GM08714 (cell line): Measurements from ENCODE around the gene PCDHA12.
"Not testable (repeated sequence)": the region's sequence is repeated elsewhere in the genome, so short reads cannot be mapped to it uniquely, and the experiment has no call there.

Experiments used
- H3K4me3 ChIP-seq: fragments of 200-500 bp; sonication (Bioruptor generic); 2 replicates; pipeline ENCODE4 v1.5.1; 2014; ENCODE audit warnings: mild to moderate bottlenecking, low read length, inconsistent platforms
- ZNF274 ChIP-seq: IDR thresholded peaks from 2 replicates; pipeline ENCODE4 v1.6.1; 2012; ENCODE audit warnings: mild to moderate bottlenecking, low read depth, low read length

The PCDHA12 gene

DNA sequence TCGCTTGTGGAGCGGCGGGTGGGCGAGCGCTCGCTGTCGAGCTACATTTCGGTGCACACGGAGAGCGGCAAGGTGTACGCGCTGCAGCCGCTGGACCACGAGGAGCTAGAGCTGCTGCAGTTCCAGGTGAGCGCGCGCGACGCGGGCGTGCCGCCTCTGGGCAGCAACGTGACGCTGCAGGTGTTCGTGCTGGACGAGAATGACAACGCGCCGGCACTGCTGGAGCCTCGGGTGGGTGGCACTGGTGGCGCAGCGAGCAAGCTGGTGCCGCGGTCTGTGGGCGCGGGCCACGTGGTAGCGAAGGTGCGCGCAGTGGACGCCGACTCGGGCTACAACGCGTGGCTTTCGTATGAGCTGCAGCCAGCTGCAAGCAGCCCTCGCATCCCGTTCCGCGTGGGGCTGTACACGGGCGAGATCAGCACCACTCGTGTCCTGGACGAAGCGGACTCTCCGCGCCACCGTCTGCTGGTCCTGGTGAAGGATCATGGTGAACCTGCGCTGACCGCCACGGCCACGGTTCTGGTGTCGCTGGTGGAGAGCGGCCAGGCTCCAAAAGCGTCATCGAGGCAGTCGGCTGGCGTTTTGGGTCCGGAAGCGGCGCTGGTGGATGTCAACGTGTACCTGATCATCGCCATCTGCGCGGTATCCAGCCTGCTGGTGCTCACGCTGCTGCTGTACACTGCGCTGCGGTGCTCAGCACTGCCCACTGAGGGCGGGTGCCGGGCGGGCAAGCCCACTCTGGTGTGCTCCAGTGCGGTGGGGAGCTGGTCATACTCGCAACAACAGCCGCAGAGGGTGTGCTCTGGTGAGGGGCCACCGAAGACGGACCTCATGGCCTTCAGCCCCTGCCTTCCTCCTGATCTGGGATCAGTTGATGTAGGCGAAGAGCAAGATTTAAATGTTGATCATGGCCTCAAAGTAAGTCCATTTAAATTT is 32.0 kb upstream of the PCDHA12 start:
- H3K4me3 ChIP-seq, result no peak overlapping the region
- TF ChIP-seq ZNF274, result no peak

DNA sequence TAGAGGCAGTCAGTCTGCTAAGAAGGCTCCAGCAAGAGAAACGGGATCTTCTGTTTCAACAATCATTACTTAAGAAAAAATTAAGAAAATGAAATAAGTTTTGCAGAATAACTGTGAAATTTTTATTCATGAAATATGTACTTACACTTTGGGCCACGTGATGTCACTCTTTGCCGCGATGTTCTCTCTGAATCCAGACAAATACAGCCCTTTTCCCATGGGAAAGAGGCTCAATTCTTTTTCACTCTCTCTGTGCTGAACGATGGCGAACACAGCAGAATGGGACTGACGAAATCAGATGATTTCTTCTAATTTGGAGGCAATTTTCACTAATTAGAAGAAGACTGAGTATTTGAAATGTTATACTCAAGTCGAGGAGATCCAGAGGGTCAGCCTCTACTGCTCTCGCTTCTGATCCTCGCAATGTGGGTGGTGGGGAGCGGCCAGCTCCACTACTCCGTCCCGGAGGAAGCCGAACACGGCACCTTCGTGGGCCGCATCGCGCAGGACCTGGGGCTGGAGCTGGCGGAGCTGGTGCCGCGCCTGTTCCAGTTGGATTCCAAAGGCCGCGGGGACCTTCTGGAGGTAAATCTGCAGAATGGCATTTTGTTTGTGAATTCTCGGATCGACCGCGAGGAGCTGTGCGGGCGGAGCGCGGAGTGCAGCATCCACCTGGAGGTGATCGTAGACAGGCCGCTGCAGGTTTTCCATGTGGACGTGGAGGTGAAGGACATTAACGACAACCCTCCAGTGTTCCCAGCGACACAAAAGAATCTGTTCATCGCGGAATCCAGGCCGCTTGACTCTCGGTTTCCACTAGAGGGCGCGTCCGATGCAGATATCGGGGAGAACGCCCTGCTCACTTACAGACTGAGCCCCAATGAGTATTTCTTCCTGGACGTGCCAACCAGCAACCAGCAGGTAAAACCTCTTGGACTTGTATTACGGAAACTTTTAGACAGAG is 26.7 kb upstream of the PCDHA12 start, which contains the start of gene PCDHA9:
TSS of gene PCDHA9 (plus strand) at position 244 of the 964 bp plus-strand sequence. CDS start at position 358, 114 bp downstream.
- H3K4me3 ChIP-seq, result not testable (repeated sequence)

DNA sequence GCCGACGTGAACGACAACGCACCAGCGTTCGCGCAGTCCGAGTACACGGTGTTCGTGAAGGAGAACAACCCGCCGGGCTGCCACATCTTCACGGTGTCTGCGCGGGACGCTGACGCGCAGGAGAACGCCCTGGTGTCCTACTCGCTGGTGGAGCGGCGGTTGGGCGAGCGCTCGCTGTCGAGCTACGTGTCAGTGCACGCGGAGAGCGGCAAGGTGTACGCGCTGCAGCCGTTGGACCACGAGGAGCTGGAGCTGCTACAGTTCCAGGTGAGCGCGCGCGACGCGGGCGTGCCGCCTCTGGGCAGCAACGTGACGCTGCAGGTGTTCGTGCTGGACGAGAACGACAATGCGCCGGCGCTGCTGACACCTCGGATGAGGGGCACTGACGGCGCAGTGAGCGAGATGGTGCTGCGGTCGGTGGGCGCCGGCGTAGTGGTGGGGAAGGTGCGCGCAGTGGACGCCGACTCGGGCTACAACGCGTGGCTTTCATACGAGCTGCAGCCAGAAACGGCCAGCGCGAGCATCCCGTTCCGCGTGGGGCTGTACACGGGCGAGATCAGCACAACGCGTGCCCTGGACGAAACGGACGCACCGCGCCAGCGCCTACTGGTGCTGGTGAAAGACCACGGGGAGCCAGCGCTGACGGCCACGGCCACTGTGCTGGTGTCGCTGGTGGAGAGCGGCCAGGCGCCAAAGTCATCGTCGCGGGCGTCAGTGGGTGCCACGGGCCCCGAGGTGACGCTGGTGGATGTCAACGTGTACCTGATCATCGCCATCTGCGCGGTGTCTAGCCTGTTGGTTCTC is 25.1 kb upstream of the PCDHA12 start:
- not testable (repeated sequence) for H3K4me3 ChIP-seq

DNA sequence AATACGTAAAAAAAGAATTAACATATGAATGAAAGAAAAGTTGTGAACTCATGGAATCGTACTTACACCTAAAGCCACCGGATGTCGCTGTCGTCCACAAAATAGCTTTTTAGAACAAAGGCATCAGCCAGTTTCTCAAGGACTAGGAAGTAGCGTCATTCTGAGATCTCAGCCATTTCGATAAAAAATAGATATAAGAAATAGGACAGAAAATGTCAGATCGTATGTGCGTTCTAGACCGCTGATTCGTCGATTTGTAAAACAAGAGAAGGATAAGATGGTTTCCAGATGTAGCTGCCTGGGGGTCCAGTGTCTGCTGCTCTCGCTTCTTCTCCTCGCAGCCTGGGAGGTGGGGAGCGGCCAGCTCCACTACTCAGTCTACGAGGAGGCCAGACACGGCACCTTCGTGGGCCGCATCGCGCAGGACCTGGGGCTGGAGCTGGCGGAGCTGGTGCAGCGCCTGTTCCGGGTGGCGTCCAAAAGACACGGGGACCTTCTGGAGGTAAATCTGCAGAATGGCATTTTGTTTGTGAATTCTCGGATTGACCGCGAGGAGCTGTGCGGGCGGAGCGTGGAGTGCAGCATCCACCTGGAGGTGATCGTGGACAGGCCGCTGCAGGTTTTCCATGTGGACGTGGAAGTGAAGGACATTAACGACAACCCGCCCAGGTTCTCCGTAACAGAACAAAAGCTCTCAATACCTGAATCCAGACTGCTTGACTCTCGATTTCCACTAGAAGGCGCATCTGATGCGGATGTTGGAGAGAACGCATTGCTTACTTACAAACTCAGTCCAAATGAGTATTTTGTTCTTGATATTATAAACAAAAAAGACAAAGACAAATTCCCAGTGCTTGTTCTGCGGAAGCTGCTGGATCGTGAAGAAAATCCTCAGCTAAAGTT is 19.1 kb upstream of the PCDHA12 start, which contains the start of gene PCDHA10:
TSS of gene PCDHA10 (plus strand) at position 126 of the 903 bp plus-strand sequence. CDS start at position 278, 152 bp downstream.
- no peak within 1 kb of the TSS for H3K4me3 ChIP-seq
- no peak for TF ChIP-seq ZNF274

DNA sequence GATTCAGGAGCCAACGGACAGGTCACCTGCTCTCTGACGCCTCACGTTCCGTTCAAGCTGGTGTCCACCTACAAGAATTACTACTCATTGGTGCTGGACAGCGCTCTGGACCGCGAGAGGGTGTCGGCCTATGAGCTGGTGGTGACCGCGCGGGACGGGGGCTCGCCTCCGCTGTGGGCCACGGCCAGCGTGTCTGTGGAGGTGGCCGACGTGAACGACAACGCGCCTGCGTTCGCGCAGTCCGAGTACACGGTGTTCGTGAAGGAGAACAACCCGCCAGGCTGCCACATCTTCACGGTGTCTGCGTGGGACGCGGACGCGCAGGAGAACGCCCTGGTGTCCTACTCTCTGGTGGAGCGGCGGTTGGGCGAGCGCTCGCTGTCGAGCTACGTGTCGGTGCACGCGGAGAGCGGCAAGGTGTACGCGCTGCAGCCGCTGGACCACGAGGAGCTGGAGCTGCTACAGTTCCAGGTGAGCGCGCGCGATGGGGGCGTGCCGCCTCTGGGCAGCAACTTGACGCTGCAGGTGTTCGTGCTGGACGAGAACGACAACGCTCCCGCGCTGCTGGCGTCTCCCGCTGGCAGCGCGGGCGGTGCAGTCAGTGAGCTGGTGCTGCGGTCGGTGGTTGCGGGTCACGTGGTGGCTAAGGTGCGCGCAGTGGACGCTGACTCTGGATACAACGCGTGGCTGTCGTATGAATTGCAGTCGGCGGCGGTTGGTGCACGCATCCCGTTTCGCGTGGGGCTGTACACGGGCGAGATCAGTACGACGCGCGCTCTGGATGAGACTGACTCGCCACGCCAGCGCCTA is 17.7 kb upstream of the PCDHA12 start:
- no peak for TF ChIP-seq ZNF274

DNA sequence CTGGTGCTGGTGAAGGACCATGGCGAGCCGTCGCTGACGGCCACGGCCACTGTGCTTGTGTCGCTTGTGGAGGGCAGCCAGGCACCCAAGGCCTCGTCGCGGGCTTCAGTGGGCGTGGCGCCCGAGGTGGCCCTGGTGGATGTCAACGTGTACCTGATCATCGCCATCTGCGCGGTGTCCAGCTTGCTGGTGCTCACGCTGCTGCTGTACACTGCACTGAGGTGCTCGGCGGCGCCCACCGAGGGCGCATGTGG is 17.2 kb upstream of the PCDHA12 start:
- no peak for TF ChIP-seq ZNF274
- H3K4me3 ChIP-seq, result no peak overlapping the region

More for the DNA sequence above, 17.7 kb upstream of the PCDHA12 start:
- H3K4me3 ChIP-seq, result no peak overlapping the region

DNA sequence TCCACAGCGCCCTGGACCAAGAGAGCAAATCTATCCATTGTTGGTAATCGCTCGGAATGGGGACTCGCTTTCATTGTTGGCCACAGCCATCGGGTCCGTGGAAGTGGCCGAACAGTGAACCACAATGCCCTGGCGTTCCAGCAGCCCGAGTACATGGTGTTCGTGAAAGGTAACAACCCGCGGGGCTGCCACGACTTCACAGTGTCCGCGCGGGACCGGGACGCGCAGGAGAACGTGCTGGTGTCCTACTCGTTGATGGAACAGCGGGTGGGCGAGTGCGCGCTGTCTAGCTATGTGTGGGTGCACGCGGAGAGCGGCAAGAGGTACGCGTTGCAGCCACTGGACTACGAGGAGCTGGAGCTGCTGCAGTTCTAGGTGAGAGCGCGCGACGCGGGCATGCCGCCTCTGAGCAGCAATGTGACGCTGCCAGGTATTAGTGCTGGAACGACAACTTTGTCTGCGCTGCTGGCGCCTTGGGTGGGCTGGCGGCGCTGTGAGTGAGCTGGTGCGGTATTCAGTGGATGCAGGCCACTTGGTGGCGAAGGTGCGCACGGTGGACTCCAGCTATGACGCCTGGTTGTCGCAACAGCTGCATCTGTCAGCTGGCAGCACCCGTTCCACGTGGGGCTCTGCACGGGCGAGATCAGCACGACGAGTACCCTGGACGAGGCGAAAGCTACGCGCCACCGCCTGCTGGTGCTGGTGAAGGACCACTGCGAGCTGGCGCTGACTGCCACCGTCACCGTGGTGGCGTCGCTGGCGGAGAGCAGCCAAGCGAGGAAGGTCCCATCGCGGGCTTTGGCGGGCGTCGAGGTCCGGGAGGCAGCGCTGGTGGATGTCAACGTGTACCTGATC is 12.4 kb upstream of the PCDHA12 start:
- no peak overlapping the region for H3K4me3 ChIP-seq
- TF ChIP-seq ZNF274, result no peak

DNA sequence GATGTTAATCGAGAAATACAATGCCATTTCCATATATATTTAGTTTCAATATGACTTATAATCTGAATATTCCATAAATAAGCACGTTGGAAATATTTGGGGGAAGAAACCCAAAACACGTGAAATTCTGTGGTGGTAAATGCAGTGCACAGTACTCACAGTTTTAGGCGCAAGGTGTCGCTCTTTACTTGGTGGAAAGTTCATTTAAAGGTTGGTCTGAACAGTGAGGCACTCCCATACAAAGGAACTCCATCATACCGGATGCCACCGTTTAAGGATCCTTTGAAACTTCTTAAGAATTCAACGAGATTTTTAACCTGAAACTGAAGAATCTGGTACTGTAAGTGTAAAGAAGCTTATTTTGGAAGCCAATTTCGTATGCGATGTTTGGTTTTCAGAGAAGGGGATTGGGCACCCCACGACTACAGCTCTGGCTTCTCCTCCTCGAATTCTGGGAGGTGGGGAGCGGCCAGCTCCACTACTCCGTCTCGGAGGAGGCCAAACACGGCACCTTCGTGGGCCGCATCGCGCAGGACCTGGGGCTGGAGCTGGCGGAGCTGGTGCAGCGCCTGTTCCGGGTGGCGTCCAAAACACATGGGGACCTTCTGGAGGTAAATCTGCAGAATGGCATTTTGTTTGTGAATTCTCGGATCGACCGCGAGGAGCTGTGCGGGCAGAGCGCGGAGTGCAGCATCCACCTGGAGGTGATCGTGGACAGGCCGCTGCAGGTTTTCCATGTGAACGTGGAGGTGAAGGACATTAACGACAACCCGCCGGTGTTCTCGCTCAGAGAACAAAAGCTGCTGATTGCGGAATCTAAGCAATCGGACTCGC is 6.2 kb upstream of the PCDHA12 start, which contains the start of gene PCDHA11:
TSS of gene PCDHA11 (plus strand) at position 237 of the 834 bp plus-strand sequence. CDS start at position 384, 147 bp downstream.
- no peak for TF ChIP-seq ZNF274

DNA sequence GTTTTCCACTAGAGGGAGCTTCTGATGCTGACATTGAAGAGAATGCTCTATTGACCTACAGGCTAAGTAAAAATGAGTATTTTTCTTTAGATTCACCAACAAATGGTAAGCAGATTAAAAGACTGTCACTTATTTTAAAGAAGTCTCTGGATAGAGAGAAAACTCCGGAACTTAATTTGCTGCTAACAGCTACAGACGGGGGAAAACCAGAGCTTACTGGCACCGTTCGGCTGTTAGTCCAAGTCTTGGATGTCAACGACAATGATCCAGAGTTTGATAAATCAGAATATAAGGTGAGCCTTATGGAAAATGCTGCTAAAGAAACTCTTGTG is 5.6 kb upstream of the PCDHA12 start:
- TF ChIP-seq ZNF274, result no peak
- H3K4me3 ChIP-seq, result no peak overlapping the region

More for the DNA sequence above, 6.2 kb upstream of the PCDHA12 start, which contains the start of gene PCDHA11:
- no peak within 1 kb of the TSS for H3K4me3 ChIP-seq

DNA sequence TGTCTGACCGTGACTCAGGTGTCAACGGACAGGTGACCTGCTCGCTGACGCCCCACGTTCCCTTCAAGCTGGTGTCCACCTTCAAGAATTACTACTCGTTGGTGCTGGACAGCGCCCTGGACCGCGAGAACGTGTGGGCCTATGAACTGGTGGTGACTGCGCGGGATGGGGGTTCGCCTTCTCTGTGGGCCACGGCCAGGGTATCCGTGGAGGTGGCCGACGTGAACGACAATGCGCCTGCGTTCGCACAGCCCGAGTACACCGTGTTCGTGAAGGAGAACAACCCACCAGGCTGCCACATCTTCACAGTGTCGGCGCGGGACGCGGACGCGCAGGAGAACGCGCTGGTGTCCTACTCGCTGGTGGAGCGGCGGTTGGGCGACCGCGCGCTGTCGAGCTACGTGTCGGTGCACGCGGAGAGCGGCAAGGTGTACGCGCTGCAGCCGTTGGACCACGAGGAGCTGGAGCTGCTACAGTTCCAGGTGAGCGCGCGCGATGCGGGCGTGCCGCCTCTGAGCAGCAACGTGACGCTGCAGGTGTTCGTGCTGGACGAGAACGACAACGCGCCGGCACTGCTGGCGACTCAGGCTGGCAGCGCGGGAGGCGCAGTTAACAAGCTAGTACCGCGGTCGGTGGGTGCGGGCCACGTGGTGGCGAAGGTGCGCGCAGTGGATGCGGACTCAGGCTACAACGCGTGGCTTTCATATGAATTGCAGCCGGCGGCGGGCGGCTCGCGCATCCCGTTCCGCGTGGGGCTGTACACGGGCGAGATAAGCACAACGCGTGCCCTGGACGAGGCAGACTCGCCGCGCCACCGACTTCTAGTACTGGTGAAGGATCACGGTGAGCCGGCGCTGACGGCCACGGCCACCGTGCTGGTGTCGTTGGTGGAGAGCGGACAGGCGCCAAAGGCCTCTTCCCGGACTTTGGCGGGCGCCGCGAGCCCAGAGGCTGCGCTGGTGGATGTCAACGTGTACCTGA is 4.6 kb upstream of the PCDHA12 start:
- H3K4me3 ChIP-seq, result no peak overlapping the region
- no peak for TF ChIP-seq ZNF274

DNA sequence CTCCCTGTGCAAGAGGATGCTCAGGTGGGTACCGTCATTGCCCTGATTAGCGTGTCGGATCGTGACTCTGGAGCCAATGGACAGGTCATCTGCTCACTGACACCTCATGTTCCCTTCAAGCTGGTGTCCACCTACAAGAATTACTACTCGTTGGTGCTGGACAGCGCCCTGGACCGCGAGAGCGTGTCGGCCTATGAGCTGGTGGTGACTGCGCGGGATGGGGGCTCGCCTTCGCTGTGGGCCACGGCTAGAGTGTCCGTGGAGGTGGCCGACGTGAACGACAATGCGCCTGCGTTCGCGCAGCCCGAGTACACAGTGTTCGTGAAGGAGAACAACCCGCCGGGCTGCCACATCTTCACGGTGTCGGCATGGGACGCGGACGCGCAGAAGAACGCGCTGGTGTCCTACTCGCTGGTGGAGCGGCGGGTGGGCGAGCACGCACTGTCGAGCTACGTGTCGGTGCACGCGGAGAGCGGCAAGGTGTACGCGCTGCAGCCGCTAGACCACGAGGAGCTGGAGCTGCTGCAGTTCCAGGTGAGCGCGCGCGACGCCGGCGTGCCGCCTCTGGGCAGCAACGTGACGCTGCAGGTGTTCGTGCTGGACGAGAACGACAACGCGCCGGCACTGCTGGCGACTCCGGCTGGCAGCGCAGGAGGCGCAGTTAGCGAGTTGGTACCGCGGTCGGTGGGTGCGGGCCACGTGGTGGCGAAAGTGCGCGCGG is 1.6 kb downstream of the PCDHA12 start:
- not testable (repeated sequence) for H3K4me3 ChIP-seq
